NCI-H1092 (cell line): ENCODE results near the gene RAD51B.
"Not testable (repeated sequence)": the region's sequence is repeated elsewhere in the genome, so short reads cannot be mapped to it uniquely, and the experiment has no call there.

Experiments used
- DNase-seq: peaks from one replicate; lab custom pipeline; 2025; lab: John Stamatoyannopoulos, UW

Gene RAD51B

DNA sequence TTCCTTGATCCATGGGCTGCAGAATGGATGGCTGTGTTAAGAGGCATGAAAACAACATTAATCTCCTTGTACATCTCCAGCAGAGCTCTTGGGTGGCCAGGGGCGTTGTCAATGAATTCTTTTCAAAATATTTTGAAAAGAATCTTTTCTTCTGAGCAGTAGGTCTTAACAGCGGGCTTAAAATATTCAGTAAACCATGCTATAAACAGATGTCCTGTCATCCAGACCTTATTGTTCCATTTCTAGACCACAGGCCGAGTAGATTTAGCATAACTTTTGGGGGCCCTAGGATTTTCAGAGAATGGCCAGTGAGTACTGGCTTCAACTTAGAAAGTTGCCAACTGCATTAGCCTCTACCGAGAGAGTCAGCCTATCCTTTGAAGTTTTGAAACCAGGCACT, 130.2 kb downstream of the RAD51B start:
- no peak for DNase-seq

DNA sequence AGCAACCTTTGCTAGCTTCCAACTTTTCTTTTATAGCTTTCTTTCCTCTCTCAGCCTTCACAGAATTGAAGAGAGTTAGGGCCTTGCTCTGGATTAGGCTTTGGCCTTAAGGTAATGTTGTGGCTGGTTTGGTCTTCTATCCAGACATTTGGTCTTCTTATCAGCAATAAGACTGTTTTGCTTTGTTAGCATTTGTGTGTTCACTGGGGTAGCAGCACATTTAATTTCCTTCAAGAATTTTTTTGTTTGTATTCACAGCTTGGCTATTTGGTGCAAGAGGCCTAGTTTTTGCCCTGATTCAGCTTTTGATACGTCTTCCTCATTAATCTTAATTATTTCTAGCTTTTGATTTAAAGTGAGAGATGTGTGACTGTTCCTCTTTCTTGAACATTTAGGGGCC, 130.8 kb downstream of the RAD51B start:
- DNase-seq, result no peak

DNA sequence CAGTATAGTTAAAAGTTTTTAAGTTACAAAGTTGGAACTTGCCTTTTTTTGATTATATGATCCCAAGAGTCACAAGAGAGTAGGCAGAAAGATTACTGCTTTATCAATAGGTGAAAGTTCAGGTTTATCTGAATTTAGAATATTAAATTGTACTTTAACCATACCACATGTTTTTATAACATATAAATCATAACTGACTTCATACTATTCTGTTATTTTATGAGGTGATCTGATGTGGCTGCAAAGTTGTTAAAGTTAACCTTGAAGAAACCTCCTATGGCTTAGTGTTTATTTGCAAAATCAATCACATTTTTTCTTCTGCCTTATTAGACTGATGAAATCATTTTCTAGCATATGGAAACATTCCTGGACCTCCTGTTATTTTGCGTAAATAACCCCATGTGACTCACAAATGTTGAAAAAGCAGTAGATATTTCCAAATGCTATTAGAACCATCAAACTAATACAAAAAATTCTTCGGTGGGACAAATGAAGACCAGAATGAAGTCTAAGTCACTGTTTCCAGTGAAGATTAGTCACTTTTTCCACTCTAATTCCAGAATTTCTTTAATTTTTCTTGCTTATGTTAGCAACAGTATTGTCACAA, 132.1 kb downstream of the RAD51B start:
- DNase-seq, result no peak

DNA sequence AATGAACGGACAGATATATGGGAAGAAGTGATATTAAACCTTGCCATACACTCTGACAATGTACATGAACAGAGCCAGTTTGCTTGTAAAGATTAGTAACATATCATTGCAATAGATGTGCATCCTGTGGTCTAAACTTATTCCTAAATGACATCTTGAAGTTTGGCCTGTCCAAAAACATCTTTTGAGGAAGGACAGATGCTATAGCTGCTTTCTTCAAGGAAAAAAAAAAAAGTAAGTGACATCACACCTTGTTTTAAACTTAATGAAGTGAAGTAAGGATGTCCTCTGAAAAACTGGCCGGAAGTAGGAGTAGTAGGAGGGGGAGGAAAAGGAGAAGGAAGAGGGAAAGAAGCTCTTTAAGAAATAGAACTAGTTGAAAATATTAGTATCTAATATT, 132.8 kb downstream of the RAD51B start:
- DNase-seq, result no peak

DNA sequence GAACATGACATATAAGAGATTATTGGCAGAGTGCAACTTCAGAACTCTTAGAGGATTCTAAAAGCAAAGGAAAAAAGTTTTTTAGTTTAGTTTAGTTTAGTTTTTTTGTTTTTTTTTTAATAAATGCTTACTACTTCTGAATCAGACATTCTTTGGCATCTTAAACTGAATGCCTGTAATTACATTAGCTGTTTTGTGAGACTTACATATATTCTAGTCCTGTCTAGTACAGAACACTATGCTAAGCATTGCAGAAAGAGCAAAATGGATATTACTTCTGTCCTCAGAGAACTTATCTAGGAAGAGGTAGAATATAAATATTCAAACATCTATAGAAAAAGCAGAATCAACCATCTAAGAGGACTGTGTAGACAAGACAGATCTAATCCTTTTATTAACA, 133.2 kb downstream of the RAD51B start:
- DNase-seq, result no peak

DNA sequence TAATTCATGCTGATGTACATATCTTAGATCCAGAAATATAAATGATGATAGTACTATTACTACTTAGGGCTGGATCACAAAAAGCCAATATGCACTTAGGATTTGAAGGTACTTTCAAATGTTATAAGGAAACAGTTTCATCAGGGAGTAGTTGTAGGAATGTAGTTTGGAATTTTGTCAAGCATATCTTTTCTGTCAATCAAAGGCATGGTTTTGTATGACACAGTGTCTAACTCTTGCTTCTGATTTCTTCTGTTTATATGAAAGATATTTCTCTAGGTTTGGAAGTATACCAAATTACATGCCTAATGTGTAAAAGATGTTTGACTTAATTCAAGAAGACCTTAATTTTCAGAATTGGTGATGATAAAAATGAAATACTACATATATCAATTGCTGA, 135.7 kb downstream of the RAD51B start:
- no peak for DNase-seq

DNA sequence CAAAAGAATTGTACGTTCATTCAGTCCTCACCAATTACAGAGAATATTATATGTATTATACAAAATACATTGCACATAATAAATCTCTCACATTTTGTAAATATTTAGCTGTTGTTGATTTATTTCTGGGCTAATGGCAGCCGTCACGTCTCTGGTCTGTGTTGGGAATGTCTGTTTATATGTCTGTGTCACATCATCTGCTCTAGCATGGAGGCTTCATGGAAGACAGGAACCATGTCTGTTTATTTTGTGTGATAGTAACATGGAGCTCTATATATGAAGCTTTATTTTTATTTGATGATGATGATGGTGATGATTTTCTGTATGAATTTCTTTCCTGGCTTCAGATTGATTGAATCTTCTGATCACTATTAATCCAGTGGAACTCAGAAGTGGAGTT, 138.4 kb downstream of the RAD51B start:
- no peak for DNase-seq

DNA sequence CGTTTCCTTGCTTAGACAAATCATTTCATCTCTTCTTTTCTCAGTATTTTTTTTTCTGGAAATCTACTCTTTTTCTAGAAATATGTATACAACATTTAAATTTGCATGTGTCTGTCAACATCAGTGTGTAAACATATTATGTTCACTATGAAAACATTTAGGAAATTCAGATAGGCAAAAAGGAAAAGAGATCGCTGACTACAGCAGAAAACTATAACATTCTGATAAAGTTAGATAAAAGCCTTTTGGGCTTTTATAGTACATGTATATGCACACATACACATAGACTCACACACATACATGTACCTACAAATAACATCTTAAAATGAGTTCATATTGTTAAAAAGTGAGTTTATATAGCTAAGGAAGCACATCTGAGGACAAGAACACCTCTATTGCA, 142.1 kb downstream of the RAD51B start:
- DNase-seq, result no peak

DNA sequence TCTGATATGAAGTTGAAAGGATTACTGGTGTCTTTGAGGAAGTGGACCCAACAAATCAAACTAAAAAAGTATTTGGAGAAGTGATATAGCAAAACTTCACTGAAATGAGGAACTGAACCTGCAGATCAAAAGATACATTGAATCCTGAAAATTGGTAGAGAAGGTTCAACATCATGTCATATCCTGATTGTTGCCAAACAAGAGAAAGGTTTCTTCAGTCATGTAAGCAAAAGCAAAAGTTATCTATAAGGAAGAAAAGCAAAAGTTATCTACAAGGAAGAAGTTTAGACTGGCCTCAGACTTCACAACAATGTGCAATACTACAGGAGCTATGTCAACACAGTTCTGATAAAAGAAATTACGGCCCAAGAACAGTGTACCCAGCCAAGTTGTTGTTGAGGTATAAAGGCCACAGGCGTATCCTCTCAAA, 142.7 kb downstream of the RAD51B start:
- no peak for DNase-seq

DNA sequence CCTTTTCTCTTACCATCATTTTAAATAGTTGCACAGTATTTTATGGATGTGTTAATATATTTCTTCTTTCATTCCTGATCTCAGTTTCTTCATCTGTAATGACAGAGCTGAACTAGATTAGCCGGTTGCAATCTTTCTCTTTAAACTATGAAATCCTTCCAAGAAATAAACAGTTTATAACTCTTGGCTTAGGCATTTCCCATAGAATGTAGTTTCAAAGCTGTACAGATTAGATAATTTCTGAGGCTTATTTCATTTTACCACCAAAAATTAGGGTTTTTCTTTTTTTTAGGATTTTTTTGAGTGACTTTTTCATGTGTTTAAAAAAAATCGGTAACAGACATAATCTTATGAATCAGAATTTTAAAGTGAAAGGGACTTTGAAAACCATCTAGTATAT, 144.0 kb downstream of the RAD51B start:
- DNase-seq, result no peak

DNA sequence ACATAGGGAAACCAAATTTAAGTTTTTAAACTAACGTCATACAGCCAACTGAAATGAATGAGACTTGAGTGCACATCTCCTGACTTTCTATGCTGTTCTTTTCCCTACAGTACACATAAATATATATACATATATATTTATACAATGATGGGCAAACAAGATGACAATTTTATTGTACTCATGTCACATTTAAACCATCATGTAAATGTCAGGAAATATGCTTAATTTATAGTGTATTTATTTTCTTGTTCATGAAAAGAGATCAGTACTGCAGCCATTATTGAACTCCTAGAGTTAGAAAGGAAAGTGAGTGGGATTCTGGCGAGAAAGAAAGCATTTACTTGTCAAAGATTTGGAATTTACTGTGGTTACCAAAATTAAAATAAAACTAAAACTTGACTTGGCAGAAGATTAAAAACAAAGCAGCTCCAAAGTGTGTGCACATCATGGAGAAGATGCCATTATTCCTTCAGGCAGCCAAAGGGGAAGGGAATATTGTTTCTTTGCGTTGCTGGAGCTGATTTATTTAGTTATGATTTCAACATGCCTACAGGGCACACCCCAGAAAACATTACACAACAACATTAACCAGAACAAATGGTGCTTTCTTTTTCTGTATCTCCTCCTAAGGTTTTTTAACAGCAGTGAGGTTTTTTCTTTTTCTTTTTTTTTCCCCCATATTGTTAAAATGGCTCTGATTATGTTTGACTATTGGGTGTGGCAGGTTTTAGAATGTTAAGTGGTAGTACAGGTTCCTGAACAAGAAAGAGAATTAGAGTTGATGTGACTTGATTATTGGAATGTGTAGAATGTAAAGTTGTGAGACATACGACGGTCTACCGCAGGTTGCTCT, 144.6 kb downstream of the RAD51B start:
- no peak for DNase-seq

DNA sequence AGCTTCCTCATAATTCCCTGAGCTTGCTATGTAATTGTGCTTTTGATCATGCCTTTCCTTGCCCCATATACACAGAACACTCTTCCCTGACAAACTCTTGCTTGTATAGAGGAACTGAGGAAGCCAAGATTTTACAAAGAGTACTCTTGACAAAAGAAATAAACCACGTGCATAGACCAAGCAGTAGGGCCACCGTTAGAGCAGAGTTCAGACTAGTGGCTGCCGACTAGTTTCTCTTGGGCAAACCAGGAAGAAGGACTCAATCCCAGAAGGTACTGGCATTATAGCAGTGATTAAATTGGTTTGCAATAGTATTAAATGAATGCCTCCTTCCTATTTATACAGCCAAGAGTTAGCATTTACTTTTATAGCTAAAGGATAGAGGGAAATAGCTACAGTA, 146.1 kb downstream of the RAD51B start:
- no peak for DNase-seq

DNA sequence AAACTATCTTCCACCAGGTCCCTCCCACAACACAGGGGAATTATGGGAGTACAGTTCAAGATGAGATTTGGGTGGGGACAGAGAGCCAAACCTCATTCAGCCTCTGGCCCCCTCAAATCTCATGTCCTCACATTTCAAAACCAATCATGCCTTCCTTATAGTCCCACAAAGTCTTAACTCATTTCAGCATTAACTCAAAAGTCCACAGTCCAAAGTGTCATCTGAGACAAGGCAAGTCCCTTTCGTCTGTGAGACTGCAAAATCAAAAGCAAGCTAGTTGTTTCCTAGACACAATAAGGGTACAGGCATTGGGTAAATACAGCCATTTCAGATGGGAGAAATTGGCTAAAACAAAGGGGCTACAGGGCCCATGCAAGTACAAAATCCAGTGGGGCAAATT, 147.6 kb downstream of the RAD51B start:
- no peak for DNase-seq

DNA sequence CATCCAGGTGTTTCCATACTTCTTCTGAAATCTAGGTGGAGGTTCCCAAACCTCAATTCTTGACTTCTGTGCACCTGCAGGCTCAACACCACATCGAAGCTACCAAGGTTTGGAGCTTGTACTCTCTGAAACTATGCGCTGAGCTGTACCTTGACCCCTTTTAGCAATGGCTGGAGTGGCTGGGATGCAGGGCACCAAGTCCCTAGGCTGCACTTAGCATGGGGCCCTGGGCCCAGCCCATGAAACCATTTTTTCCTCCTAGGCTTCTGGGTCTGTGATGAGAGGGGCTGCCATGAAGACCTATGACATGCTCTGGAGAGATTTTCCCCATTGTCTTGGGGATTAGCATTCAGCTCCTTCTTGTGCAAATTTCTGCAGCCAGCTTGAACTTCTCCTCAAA, 148.4 kb downstream of the RAD51B start:
- DNase-seq, result not testable (repeated sequence)

DNA sequence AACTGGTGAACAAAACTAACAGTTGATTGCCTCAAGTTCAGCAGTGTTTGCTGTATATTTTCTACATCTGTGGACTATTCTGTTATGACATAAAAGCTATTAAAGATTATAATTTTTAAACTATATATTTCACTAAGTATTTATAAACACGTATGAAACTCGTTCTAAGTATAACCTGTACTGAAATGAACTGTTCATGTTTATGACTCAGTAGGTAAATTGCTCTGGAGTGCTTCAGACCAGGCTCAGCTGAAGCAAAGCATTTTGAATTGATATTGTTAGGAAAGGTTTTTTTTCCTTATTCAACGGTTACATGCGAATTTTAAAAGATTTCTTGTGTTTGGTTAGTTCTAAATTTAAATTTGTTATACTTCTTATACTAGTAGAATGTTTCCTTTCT, 151.3 kb downstream of the RAD51B start:
- no peak for DNase-seq

DNA sequence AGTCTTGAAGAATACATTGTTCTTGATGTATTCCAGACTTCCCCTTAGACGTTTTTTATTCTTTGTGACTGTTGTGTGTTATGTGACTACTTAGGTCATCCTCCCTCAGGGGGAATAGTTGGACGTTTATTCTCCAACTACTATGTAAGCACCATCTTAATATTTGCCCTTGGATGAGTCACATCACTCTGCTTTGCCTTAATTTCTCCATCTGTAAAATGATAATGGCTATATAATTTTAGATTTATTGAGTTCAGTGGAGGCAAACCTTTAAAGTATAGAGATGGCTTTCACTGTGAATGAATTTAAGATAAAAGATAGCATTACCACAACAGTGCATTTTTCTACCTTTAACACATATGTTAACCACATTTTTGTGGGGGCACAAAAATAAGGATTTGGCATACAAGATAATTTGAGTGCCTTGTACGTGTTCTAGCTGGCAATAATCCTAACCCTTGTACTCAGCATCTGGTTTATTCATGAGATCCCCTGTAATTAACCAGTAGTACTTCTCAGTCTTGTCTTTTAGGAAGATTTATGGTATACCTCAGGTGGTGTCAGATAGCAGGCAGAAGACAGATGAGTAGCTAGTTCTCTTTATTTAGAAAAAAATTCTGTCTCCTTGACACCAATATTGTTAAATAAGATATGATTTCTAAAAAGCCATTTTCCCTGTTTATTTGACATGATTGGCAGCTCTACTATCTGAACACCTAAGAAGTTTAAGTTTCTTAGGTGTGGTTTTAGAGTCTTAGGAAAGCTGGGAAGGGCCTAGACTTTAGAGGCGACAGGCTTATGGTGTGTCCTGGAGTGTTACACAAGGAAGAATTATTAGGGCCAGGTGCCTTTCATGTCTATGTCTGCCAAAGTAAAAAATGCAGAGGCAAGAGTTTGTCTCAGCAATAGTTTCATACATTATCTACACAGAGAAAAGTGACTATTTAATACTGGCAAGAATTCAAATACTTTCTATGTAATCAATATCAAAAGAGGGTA, 152.3 kb downstream of the RAD51B start:
- DNase-seq, result peak; percentile 11

DNA sequence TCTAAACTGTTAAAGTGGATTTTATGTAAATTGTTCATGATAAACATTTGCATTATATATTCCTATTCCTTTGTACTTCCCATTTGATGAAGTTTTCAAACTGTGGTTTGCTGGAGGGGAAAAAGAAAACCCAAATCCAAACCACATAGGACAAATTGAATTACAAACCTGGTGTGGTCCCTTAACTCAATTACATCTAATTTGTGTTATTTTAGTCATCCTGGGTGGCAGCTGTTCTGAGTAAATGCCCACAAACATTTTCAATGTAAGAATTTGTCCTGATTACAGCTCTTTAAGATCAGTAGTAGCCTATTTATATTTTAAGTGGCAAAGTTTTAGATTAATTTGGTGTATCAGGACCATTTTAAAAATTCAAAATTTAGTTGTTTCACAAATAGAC, 153.9 kb downstream of the RAD51B start:
- DNase-seq, result no peak

DNA sequence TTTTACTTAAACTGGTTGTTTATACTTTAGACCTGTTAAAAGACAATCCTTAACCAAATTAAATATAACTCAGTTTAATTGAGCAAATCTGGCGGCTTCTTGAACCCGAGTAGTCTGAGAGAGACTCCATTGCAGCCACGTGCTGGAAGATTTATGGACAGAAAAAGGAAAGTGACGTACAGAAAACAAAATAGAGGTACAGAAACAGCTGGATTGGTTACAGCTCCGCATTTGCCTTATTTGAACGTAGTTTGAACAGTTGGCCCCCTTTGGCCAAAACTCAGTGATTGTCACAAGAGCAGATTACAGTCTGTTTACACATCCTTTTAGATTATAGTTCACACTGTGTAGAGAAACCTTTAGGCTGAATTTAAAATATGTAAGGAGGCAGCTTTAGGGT, 155.9 kb downstream of the RAD51B start:
- no peak for DNase-seq

DNA sequence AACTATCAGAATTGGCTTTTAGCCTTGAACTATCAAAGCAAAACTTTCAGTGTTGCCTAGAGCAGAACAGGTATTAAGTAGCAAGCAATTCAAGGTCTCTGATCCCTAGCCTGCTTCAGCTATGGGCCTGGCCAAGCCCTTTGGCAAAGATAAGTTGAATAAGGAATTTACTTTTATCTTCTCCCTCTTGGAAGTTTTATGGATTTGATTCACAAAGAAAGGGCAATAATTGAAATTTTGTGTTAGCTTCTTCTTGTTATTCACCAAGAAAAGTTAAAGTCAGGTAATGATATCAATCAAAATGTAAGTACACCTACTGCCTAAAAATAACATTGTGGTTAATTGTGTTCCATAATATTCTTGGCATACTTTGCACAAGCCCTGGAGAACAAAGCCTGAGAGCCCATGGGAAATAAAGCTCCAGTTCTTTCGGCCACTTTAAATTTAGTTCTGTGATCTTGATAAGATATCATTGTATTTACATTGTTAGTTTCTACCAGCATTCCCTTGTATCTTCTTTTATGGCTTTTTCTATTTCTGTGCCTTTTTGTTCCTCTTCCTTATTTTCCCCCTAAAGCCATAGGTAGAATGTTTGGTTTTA, 158.0 kb downstream of the RAD51B start:
- DNase-seq, result no peak

DNA sequence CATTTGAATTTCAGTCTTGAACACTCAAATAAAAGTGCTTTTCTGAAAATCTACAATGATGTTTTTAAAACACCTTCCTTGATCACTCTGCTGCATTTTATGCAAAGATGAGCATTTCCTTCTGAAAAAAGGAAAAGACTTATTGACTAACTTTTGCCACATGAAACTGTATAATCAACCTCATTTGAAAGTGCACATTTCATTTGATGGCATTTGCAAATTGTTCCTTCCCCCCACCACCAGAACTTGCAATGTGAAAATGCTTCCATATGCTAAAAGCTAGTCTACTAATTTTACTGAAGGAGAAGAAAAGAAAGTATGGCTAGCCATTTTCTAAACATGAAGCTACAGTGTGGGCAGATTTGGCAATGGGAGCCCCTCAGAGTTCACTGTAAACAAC, 159.2 kb downstream of the RAD51B start:
- DNase-seq, result no peak

DNA sequence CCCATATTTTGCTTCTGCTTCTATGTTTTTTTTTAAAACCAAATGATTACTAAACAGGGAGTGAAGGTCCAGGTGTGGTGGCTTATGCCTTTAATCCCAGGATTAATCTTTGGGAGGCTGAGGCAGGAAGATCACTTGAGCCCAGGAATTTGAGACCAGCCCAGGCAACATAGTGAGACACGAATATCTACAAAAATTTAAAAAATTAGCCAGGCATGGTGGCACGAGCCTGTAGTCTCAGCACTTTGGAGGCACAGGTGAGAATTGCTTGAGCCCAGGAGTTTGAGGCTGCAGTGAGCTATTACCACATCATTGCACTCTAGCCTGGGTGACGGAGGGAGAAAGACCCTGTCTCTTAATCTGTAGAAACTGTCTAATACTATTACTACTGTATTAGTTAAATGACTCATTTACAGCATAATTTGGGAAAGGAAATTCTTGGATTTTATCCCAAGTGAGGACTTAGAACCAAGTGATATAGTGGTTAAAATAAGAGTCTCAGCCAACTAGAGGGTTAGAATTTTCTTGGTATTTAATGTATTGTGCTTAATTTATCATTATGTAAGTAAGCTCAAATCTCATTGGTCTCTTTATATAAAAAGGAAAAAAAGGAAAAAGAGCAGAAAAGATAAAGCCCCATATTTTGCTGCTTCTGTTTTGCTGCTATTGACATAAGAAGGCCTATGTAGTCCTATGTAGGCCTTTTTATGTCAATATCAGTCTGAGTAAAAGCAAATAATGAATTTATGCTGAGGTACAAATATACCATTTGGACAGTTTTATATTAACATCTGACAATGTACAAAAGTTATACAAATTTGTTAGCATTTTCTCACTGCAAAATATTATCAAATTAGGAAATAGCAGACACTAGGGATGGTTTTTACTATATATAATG, 163.4 kb downstream of the RAD51B start:
- no peak for DNase-seq
